ENCODE results near the gene PARVB. TPM values are rescaled to one million over a fixed set of nuclear protein-coding genes. Genes with fewer than 3 reads are reported as not detected.

The PARVB gene
- total and polyA plus RNA-seq, 2 experiments from 2014 or later: 10.2 to 11.2 TPM

DNA sequence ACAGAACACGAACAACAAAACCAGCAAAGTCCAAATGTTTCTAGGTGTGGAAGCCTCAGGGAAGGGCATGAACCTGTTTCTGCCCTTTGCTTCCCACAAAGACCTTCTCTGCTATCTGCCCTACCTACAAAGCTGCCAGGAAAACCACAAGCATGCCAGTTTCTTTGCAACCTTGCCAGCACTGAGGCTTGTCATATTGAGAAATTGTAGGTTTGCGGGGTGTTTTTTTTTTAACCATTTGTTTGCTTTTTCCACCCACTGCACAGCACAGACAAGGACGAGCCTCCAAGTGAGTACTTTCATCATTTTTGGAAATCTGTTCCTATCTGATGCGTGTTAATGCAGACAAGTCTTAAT, 169.4 kb downstream of the PARVB start:
- Histone ChIP-seq H3K79me2 (no peaks in the 10 kb centered on the region), H3K9me3 (ENCODE audit: low read depth) (no peaks in the 10 kb centered on the region), H2AFZ (no peak overlapping the region), H4K20me1 (ENCODE audit: insufficient read depth, poor library complexity, severe bottlenecking) (no peaks in the 10 kb centered on the region), H3K27ac (no peak overlapping the region), H3K4me1 (ENCODE audit: insufficient read depth) (no peaks in the 10 kb centered on the region), H3K36me3 (replicated peaks; ENCODE audit: insufficient read depth, low read depth) (no peaks in the 10 kb centered on the region), H3K27me3 (no peaks in the 10 kb centered on the region), H3K4me3 (no peak overlapping the region), H3K9me2 (replicated peaks; ENCODE audit: insufficient read depth) (no peaks in the 10 kb centered on the region), H3K4me2 (no peak overlapping the region)
- no peak for DNase-seq (ENCODE audit: low spot score)
- 85% methylated on average over 4 of the region's 4 CpGs for WGBS (ENCODE audit: low lambda C conversion rate, missing lambda C conversion rate)
- TF ChIP-seq EZH2 (IDR thresholded peaks at IDR 0.05; ENCODE audit: borderline replicate concordance) (no peak), EZH2phosphoT487 (IDR thresholded peaks at IDR 0.05; ENCODE audit: low read depth, severe bottlenecking, unreplicated experiment) (no peak), CTCF (IDR thresholded peaks at IDR 0.05; ENCODE audit: poor library complexity) (no peak)

DNA sequence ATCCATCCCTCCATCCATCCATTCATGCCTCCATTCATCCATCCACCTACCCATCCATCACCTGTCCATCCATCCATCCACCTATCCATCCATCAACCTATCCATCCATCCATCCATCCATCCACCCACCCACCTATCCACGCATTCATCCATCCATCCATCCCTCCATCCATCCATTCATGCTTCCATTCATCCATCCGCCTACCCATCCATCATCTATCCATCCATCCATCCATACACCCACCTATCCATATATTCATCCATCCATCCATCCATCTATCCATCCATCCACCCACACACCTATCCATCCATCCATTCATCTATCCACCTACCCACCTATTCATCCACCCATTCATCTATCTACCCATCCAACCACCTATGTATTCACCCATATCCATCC, 170.5 kb downstream of the PARVB start:
- 81% methylated on average over 2 of the region's 2 CpGs for WGBS (ENCODE audit: low lambda C conversion rate, missing lambda C conversion rate)
- Histone ChIP-seq H3K9me2 (replicated peaks; ENCODE audit: insufficient read depth) (no peaks in the 10 kb centered on the region), H2AFZ (no peak overlapping the region), H3K4me3 (no peak overlapping the region), H3K27ac (no peak overlapping the region), H3K4me2 (no peak overlapping the region), H3K27me3 (no peaks in the 10 kb centered on the region), H3K79me2 (no peaks in the 10 kb centered on the region), H4K20me1 (ENCODE audit: insufficient read depth, poor library complexity, severe bottlenecking) (no peaks in the 10 kb centered on the region), H3K4me1 (ENCODE audit: insufficient read depth) (no peaks in the 10 kb centered on the region), H3K36me3 (replicated peaks; ENCODE audit: insufficient read depth, low read depth) (no peaks in the 10 kb centered on the region), H3K9me3 (ENCODE audit: low read depth) (no peaks in the 10 kb centered on the region)
- DNase-seq (ENCODE audit: low spot score): no peak
- TF ChIP-seq EZH2 (IDR thresholded peaks at IDR 0.05; ENCODE audit: borderline replicate concordance): no peak
- TF ChIP-seq CTCF (IDR thresholded peaks at IDR 0.05; ENCODE audit: poor library complexity): no peak
- no peak for TF ChIP-seq EZH2phosphoT487 (IDR thresholded peaks at IDR 0.05; ENCODE audit: low read depth, severe bottlenecking, unreplicated experiment)

- Histone ChIP-seq H3K27me3 (no peaks in the 10 kb centered on the region), H3K79me2 (no peaks in the 10 kb centered on the region), H3K27ac (no peak overlapping the region), H4K20me1 (ENCODE audit: insufficient read depth, poor library complexity, severe bottlenecking) (no peaks in the 10 kb centered on the region), H3K4me2 (no peak overlapping the region), H3K9me2 (replicated peaks; ENCODE audit: insufficient read depth) (no peaks in the 10 kb centered on the region), H2AFZ (no peak overlapping the region), H3K36me3 (replicated peaks; ENCODE audit: insufficient read depth, low read depth) (no peaks in the 10 kb centered on the region), H3K4me1 (ENCODE audit: insufficient read depth) (no peaks in the 10 kb centered on the region), H3K9me3 (ENCODE audit: low read depth) (no peaks in the 10 kb centered on the region), H3K4me3 (no peak overlapping the region)
- no peak for DNase-seq (ENCODE audit: low spot score)
- TF ChIP-seq EZH2phosphoT487 (IDR thresholded peaks at IDR 0.05; ENCODE audit: low read depth, severe bottlenecking, unreplicated experiment) (no peak), EZH2 (IDR thresholded peaks at IDR 0.05; ENCODE audit: borderline replicate concordance) (no peak), CTCF (IDR thresholded peaks at IDR 0.05; ENCODE audit: poor library complexity) (no peak)
- WGBS (ENCODE audit: low lambda C conversion rate, missing lambda C conversion rate): 65% methylated on average over 5 of the region's 5 CpGs
Measured at GRCh38 chr22:44195189-44195871, 171.2 kb downstream of the PARVB start.
